H1 (cell line): ENCODE measurements around the gene ARHGAP26. TPM values are rescaled to one million over a fixed set of nuclear protein-coding genes. Genes with fewer than 3 reads are reported as not detected.

Experiments used
- CTCF ChIA-PET: fragments of 300-600 bp; sonication (Branson Sonifier 250); formaldehyde crosslinking; loops from one replicate; lab custom pipeline; 2021; ENCODE audit not compliant: partially characterized antibody; lab: Charles Lee
- POLR2A ChIA-PET: fragments of 300-600 bp; sonication (Branson Sonifier 250); formaldehyde crosslinking; loops from one replicate; lab custom pipeline; 2021; ENCODE audit warnings: inconsistent platforms; ENCODE audit not compliant: partially characterized antibody; lab: Charles Lee
- DNase-seq, 2 experiments: peaks; one replicate each; pipeline versions ENCODE4 v3.0.0 to v3.0.0-alpha.2; 2010 to 2022; ENCODE audit warnings: low spot score in 2 of 2, low read depth in 1 of 2, mixed read lengths in 1 of 2
- FAIRE-seq: peaks from 2 replicates; lab custom pipeline; 2011; peaks lifted over from hg19 to GRCh38; lab: Jason Lieb, UNC
- H2AFZ ChIP-seq: 2 replicates; pipeline ENCODE4 v1.8.1; 2012; ENCODE audit warnings: low read length, inconsistent platforms
- H2AK5ac ChIP-seq: 2 replicates; pipeline ENCODE4 v1.6.1; 2013; ENCODE audit warnings: low read depth, low read length
- H2BK120ac ChIP-seq: replicated peaks from 2 replicates; pipeline ENCODE3; 2013; ENCODE audit warnings: low read depth, low read length, inconsistent platforms
- H2BK12ac ChIP-seq: 2 replicates; pipeline ENCODE4 v1.6.1; 2013; ENCODE audit warnings: low read depth, low read length
- H2BK15ac ChIP-seq: 2 replicates; pipeline ENCODE4 v1.6.1; 2013; ENCODE audit warnings: low read length
- H2BK20ac ChIP-seq: 2 replicates; pipeline ENCODE4 v1.6.1; 2013; ENCODE audit warnings: low read length
- H2BK5ac ChIP-seq: 2 replicates; pipeline ENCODE4 v1.6.1; 2013; ENCODE audit warnings: low read depth, low read length
- H3K14ac ChIP-seq: 2 replicates; pipeline ENCODE4 v1.6.1; 2013; ENCODE audit warnings: inconsistent platforms; ENCODE audit not compliant: insufficient read length
- H3K18ac ChIP-seq: 2 replicates; pipeline ENCODE4 v1.6.1; 2013; ENCODE audit warnings: low read length; ENCODE audit errors: extremely low read depth
- H3K23ac ChIP-seq: 2 replicates; pipeline ENCODE4 v1.6.1; 2013; ENCODE audit warnings: inconsistent platforms; ENCODE audit not compliant: insufficient read length
- H3K23me2 ChIP-seq: 2 replicates; pipeline ENCODE4 v1.6.1; 2013; ENCODE audit warnings: low read depth, low read length
- H3K27ac ChIP-seq: 2 replicates; pipeline ENCODE4 v1.6.1; 2011; ENCODE audit warnings: low read depth, low read length, inconsistent platforms
- H3K27me3 ChIP-seq, 4 experiments: replicated peaks in 1 of 4; 1 replicate in 1 of 4; 2 replicates in 3 of 4; pipeline versions ENCODE4 v1.6.1 to v1.8.1; 2011 to 2013; ENCODE audit warnings: low read length in 3 of 4, mild to moderate bottlenecking in 3 of 4, inconsistent platforms in 2 of 4, mixed read lengths in 2 of 4, moderate library complexity in 1 of 4; ENCODE audit not compliant: control insufficient read depth in 3 of 4, insufficient read depth in 3 of 4; ENCODE audit errors: extremely low read depth in 1 of 4
- H3K36me3 ChIP-seq, 4 experiments: 2 replicates each; pipeline versions ENCODE4 v1.6.1 to v1.8.1; 2011 to 2013; ENCODE audit warnings: mild to moderate bottlenecking in 4 of 4, low read length in 3 of 4, moderate library complexity in 2 of 4, control low read depth in 1 of 4, inconsistent platforms in 1 of 4; ENCODE audit not compliant: insufficient read depth in 4 of 4, control insufficient read depth in 2 of 4
- H3K4ac ChIP-seq: replicated peaks from 2 replicates; pipeline ENCODE3; 2013; ENCODE audit warnings: low read length, low read depth, mixed read lengths, inconsistent platforms; ENCODE audit not compliant: insufficient read length
- H3K4me1 ChIP-seq, 4 experiments: replicated peaks in 1 of 4; 1 replicate in 1 of 4; 2 replicates in 3 of 4; pipeline versions ENCODE4 v1.6.1 to v1.8.1; 2011 to 2013; ENCODE audit warnings: low read length in 3 of 4, inconsistent platforms in 2 of 4, mixed read lengths in 1 of 4; ENCODE audit not compliant: insufficient read depth in 4 of 4, control insufficient read depth in 3 of 4
- H3K4me2 ChIP-seq, 2 experiments: 2 replicates each; pipeline versions ENCODE4 v1.6.1 to v1.8.1; 2011 to 2013; ENCODE audit warnings: low read depth in 2 of 2, low read length in 2 of 2, control low read depth in 1 of 2, inconsistent platforms in 1 of 2, mild to moderate bottlenecking in 1 of 2; ENCODE audit not compliant: insufficient read depth in 1 of 2
- H3K4me3 ChIP-seq, 4 experiments: fragments of 200-600, 300-600 bp in 1 of 4; sonication (generic), shearing (Covaris generic), sonication (Bioruptor Twin) in 1 of 4; 2 replicates each; pipeline versions ENCODE4 v1.5.1 to v1.8.1; 2011 to 2016; ENCODE audit warnings: low read length in 4 of 4, low read depth in 3 of 4, control low read depth in 2 of 4, inconsistent platforms in 2 of 4, mild to moderate bottlenecking in 2 of 4, mixed read lengths in 1 of 4, moderate library complexity in 1 of 4; ENCODE audit not compliant: insufficient read depth in 2 of 4; ENCODE audit errors: extremely low read depth in 1 of 4
- H3K56ac ChIP-seq: replicated peaks from 2 replicates; pipeline ENCODE3; 2013; ENCODE audit warnings: low read depth, mild to moderate bottlenecking, mixed read lengths, low read length, inconsistent platforms; ENCODE audit not compliant: insufficient read length
- H3K79me1 ChIP-seq: 2 replicates; pipeline ENCODE4 v1.6.1; 2013; ENCODE audit warnings: low read depth, low read length, control low read depth
- H3K79me2 ChIP-seq, 2 experiments: 2 replicates each; pipeline versions ENCODE4 v1.6.1 to v1.8.1; 2012 to 2013; ENCODE audit warnings: low read length in 2 of 2, mild to moderate bottlenecking in 2 of 2, inconsistent platforms in 1 of 2; ENCODE audit not compliant: insufficient read depth in 2 of 2, control insufficient read depth in 1 of 2
- H3K9ac ChIP-seq, 4 experiments: replicated peaks in 1 of 4; 1 replicate in 1 of 4; 2 replicates in 3 of 4; pipeline versions ENCODE4 v1.6.1 to v1.8.1; 2011 to 2013; ENCODE audit warnings: low read depth in 3 of 4, low read length in 3 of 4, control low read depth in 2 of 4, mild to moderate bottlenecking in 2 of 4, moderate library complexity in 2 of 4, inconsistent platforms in 1 of 4; ENCODE audit errors: extremely low read depth in 1 of 4
- H3K9me3 ChIP-seq, 2 experiments: 2 replicates each; pipeline versions ENCODE4 v1.6.1 to v1.8.1; 2012 to 2013; ENCODE audit warnings: mild to moderate bottlenecking in 2 of 2, moderate library complexity in 2 of 2, control low read depth in 1 of 2, inconsistent platforms in 1 of 2, low read depth in 1 of 2, low read length in 1 of 2, mixed read lengths in 1 of 2; ENCODE audit not compliant: insufficient read depth in 2 of 2
- H4K20me1 ChIP-seq, 2 experiments: replicated peaks in 1 of 2; 2 replicates each; pipeline versions ENCODE3 to v1.8.1; 2011 to 2013; ENCODE audit warnings: inconsistent platforms in 2 of 2, low read length in 2 of 2, mild to moderate bottlenecking in 1 of 2; ENCODE audit not compliant: insufficient read depth in 2 of 2, control insufficient read depth in 1 of 2
- H4K5ac ChIP-seq: 2 replicates; pipeline ENCODE4 v1.6.1; 2013; ENCODE audit warnings: low read length, low read depth, mixed read lengths, inconsistent platforms; ENCODE audit not compliant: insufficient read length
- H4K8ac ChIP-seq: 2 replicates; pipeline ENCODE4 v1.8.0; 2013; ENCODE audit warnings: mild to moderate bottlenecking, moderate library complexity, low read length, inconsistent platforms; ENCODE audit not compliant: insufficient read depth; ENCODE audit errors: extremely low read depth
- H4K91ac ChIP-seq: replicated peaks from 2 replicates; pipeline ENCODE3; 2013; ENCODE audit warnings: low read length, mixed read lengths, inconsistent platforms; ENCODE audit not compliant: insufficient read length
- CEBPB ChIP-seq: IDR thresholded peaks from 2 replicates; pipeline ENCODE4 v1.6.1; 2012; ENCODE audit warnings: low read depth, low read length
- CREB1 ChIP-seq: IDR thresholded peaks from 2 replicates; pipeline ENCODE4 v1.6.1; 2012; ENCODE audit warnings: inconsistent platforms
- CTBP2 ChIP-seq: IDR thresholded peaks from 2 replicates; pipeline ENCODE4 v1.7.0; 2011; ENCODE audit warnings: borderline replicate concordance, mild to moderate bottlenecking, moderate library complexity, mixed read lengths, low read length; ENCODE audit not compliant: insufficient read depth, insufficient read length
- EGR1 ChIP-seq: IDR thresholded peaks from 2 replicates; pipeline ENCODE4 v1.6.1; 2011; ENCODE audit warnings: low read depth, low read length, borderline replicate concordance
- EP300 ChIP-seq, 2 experiments: IDR thresholded peaks; 1 replicate in 1 of 2; 2 replicates in 1 of 2; pipeline ENCODE4 v1.6.1; 2011 to 2012; ENCODE audit warnings: low read depth in 2 of 2, low read length in 2 of 2, mild to moderate bottlenecking in 2 of 2, borderline replicate concordance in 1 of 2, inconsistent platforms in 1 of 2, moderate library complexity in 1 of 2
- HDAC6 ChIP-seq: IDR thresholded peaks from one replicate; pipeline ENCODE4 v1.7.1; 2012; ENCODE audit warnings: low read depth, mild to moderate bottlenecking, inconsistent platforms, low read length, moderate library complexity
- MAFK ChIP-seq: IDR thresholded peaks from 2 replicates; pipeline ENCODE4 v1.6.1; 2012; ENCODE audit warnings: low read depth, mild to moderate bottlenecking, improper control_type of control experiment, low read length
- RAD21 ChIP-seq, 2 experiments: IDR thresholded peaks in 1 of 2; conservative IDR thresholded peaks in 1 of 2; 2 replicates each; pipeline ENCODE4 v1.6.1; 2011; ENCODE audit warnings: low read depth in 2 of 2, low read length in 2 of 2, improper control_type of control experiment in 1 of 2, inconsistent platforms in 1 of 2, mild to moderate bottlenecking in 1 of 2, moderate library complexity in 1 of 2
- RBBP5 ChIP-seq: IDR thresholded peaks from 2 replicates; pipeline ENCODE4 v1.7.1; 2012; ENCODE audit warnings: low read depth, mild to moderate bottlenecking, inconsistent platforms, low read length, moderate library complexity, borderline replicate concordance
- SAP30 ChIP-seq: fragments of 300-600 bp; sonication (generic); IDR thresholded peaks from 2 replicates; pipeline ENCODE4 v1.7.1; 2012; ENCODE audit warnings: low read length, moderate library complexity, mild to moderate bottlenecking, inconsistent platforms; ENCODE audit not compliant: insufficient read depth, insufficient replicate concordance
- WGBS, 2 experiments: shearing (Covaris generic) in 1 of 2; methylation state at CpG; one replicate each; pipeline versions ENCODE4 v1.1.6 to v1.1.7; 2013 to 2015; ENCODE audit warnings: low lambda C conversion rate in 2 of 2, mixed read lengths in 2 of 2, inconsistent platforms in 1 of 2, low coverage in 1 of 2, missing lambda C conversion rate in 1 of 2; ENCODE audit not compliant: insufficient replicate concordance in 2 of 2, insufficient coverage in 1 of 2, insufficient read length in 1 of 2; ENCODE audit errors: extremely low coverage in 1 of 2, missing lambda C conversion rate in 1 of 2; 5-methylcytosine and 5-hydroxymethylcytosine counted together
- polyA plus RNA-seq, 7 experiments: library from polyadenylated mRNA; depleted of rRNA in 3 of 7; stranded (reverse) in 5 of 7; unstranded in 2 of 7; fragments of >200 nt in 5 of 7; fragments of 200-250 nt in 2 of 7; gene quantifications; 1 replicate in 5 of 7; 2 replicates in 1 of 7; 4 replicates in 1 of 7; pipeline versions ENCODE4 v1.2.1 to v1.2.3, GENCODE V29; 2011 to 2013; ENCODE audit warnings: missing spikeins in 2 of 7, mixed read lengths in 2 of 7
- total RNA-seq: library from RNA; stranded (reverse); fragmentation: NEBNext Ultra II Directional; extraction: Animal tissue kit (Norgen Biotek cat#: 25700); gene quantifications from 2 replicates; pipeline ENCODE4 v1.2.1, GENCODE V29; 2021

The ARHGAP26 gene
- total and polyA plus RNA-seq, 2 of the 8 experiments (the other 6 are each of a cell fraction or from before 2014, with no cell fraction given) = 7.1 to 24.8 TPM

DNA sequence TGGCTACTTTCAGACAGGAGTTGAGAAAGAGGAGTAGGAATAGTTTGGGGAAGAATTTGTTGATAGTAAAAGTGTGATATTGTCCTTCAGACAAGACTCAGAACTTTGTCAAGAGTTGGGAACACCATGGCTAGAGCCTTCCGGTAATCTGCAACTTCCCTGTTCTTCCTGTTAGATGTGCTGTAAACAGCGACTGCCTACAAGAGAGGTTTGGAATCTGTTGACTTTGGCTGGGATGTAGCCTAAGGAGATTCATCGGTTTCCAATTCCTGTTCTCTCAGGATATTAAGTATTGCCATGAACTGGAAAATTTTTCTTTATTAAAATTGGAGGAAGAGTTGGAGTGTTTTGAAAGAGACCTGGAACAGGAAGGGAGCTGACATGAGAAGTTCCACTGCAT, 43.9 kb downstream of the ARHGAP26 start:
- Histone ChIP-seq H4K5ac (no peak overlapping the region), H3K4me1 (peaks cover 0 to 14% (median 11%) of the 10 kb centered on the region in 4 experiments; a peak in 4 of 7 replicates), H3K9me3 (no peaks in the 10 kb centered on the region), H2BK120ac (no peak overlapping the region), H2BK15ac (no peak overlapping the region), H3K27me3 (no peaks in the 10 kb centered on the region), H4K91ac (no peak overlapping the region), H3K36me3 (no peaks in the 10 kb centered on the region), H2BK12ac (no peak overlapping the region), H3K18ac (no peak overlapping the region), H2AK5ac (no peak overlapping the region), H2BK5ac (no peak overlapping the region), H3K9ac (no peak overlapping the region), H3K23ac (no peak overlapping the region), H3K27ac (no peak overlapping the region), H3K79me1 (peaks cover 10% of the 10 kb centered on the region), H3K79me2 (peaks cover 0 to 30% of the 10 kb centered on the region in 2 experiments; a peak in 2 of 4 replicates), H3K4me3 (no peak overlapping the region), H3K23me2 (no peaks in the 10 kb centered on the region), H2BK20ac (no peak overlapping the region)
- no peak for FAIRE-seq
- CTCF ChIA-PET = interaction anchor here (0.6 to 0.8 kb wide), 2 partner anchors 33 kb away, joined by 3 to 4 read pairs; no protein-coding TSS in a partner anchor
- POLR2A ChIA-PET = no interaction called here
- 95% methylated on average over 3 of the region's 3 CpGs; no CpG with 5 or more reads in 1 of the 2 experiments for WGBS, 2 experiments
- TF ChIP-seq CEBPB (no peak), RAD21 (IDR thresholded peaks at IDR 0.05 in 1 of 2, conservative IDR thresholded peaks at IDR 0.05 in 1 of 2; ENCODE audit: low read depth in 2 of 2, low read length in 2 of 2) (no peak), EGR1 (no peak), RBBP5 (no peak), HDAC6 (no peak), CREB1 (no peak), MAFK (no peak), EP300 (IDR thresholded peaks at IDR 0.05; ENCODE audit: borderline replicate concordance in 1 of 2, low read depth in 2 of 2, low read length in 2 of 2) (no peak), CTBP2 (no peak), SAP30 (no peak)
- TF ChIP-seq, all 59 proteins: peak for 0
- no peak overlapping the region for H3K14ac ChIP-seq
- H3K56ac ChIP-seq = no peak overlapping the region
- no peak overlapping the region for H2AFZ ChIP-seq
- peaks cover 0 to 4% of the 10 kb centered on the region in 2 experiments for H4K20me1 ChIP-seq
- H4K8ac ChIP-seq = no peak overlapping the region
- DNase-seq = no peak
- H3K4me2 ChIP-seq = no peak overlapping the region
- H3K4ac ChIP-seq = no peak overlapping the region
